ENCODE results near the gene MTR. TPM values are rescaled to one million over a fixed set of nuclear protein-coding genes. Genes with fewer than 3 reads are reported as not detected.

Gene MTR
- total and polyA plus RNA-seq, 2 donors (not counting 1 experiment from before 2014, with no cell fraction given), result 9.9 to 49.1 TPM

DNA sequence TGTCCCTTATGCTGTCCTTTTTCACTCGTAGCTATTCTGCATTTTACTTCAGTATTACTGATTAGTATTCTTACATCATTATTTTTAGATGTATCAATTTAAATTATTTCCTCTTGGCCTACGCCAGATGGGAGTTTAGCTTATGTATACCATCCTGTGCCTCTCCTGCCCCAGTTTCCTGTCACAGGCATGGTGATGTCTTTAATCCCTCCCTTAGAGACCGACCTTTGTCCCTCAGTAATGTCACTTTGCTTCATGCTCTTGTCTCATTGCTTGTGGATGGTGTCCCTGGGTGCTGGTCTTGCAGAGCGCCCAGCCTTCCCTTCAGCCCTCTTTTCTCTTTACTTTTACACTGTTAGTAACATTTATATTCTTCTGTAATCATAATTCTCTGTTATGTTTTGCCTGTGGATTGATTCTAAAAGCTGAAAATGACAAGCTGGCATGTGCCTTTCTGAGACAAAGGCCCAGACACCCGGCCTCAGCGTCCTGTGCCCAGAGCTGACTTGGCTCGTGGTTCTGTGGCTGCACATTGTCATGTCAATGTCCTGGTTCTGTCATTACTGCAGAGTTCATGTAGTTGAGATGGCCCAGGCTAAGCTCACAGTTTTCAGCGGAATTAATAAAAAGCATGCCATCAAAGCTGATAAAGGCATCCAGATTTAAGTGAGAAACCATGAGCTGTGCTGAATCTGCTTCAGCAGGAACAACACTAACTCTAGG lies 100.7 kb downstream of the MTR start:
- Mint-ChIP-seq H3K4me1 (no peaks in the 10 kb centered on the region), H3K27ac (no peak overlapping the region), H3K9me3 (ENCODE audit: insufficient read depth) (peaks cover 1% of the 10 kb centered on the region), H3K27me3 (no peaks in the 10 kb centered on the region), H3K4me3 (no peak overlapping the region)
- H3K4me3 ChIP-seq (ENCODE audit: control extremely low read depth in 1 of 5, extremely low read depth in 1 of 5, insufficient read depth in 1 of 5, low read depth in 2 of 5, low read length in 4 of 5), result no peak overlapping the region
- H3K79me2 ChIP-seq (ENCODE audit: control insufficient read depth, insufficient read depth, low read length), result no peaks in the 10 kb centered on the region
- DNase-seq (no peak), ATAC-seq (ENCODE audit: low read depth) (no peak)
- no peak overlapping the region for H2AFZ ChIP-seq (ENCODE audit: insufficient read depth, low read depth, low read length, poor library complexity, severe bottlenecking)
- ChIA-PET POLR2A (no interaction called here), CTCF (no interaction called here)
- no peak overlapping the region for H3K9ac ChIP-seq (ENCODE audit: low read length)
- no peaks in the 10 kb centered on the region for H3K27me3 ChIP-seq (replicated peaks in 1 of 4; ENCODE audit: control extremely low read depth in 1 of 4, control insufficient read depth in 3 of 4, insufficient read depth in 4 of 4, low read length in 3 of 4)
- 91% methylated on average over 4 of the region's 8 CpGs for WGBS (ENCODE audit: insufficient coverage)
- H3K27ac ChIP-seq (ENCODE audit: low read length in 2 of 2), result no peak overlapping the region
- no peaks in the 10 kb centered on the region for H4K20me1 ChIP-seq (ENCODE audit: control insufficient read depth, insufficient read depth, low read length, poor library complexity, severe bottlenecking)
- H3K4me1 ChIP-seq (ENCODE audit: control insufficient read depth in 2 of 2, insufficient read depth in 2 of 2, low read length in 2 of 2), result no peaks in the 10 kb centered on the region
- intact Hi-C loops (cut with micrococcal nuclease), result no loop called here
- H3K36me3 ChIP-seq (replicated peaks in 1 of 2; ENCODE audit: control extremely low read depth in 1 of 2, control insufficient read depth in 1 of 2, extremely low read depth in 1 of 2, insufficient read depth in 2 of 2, low read length in 1 of 2), result peaks cover 0 to 81% of the 10 kb centered on the region in 2 experiments
- TF ChIP-seq EZH2 (IDR thresholded peaks at IDR 0.05; ENCODE audit: borderline replicate concordance, insufficient read depth, low read depth, low read length, poor library complexity, severe bottlenecking), result no peak
- TF ChIP-seq, protein P1, sequence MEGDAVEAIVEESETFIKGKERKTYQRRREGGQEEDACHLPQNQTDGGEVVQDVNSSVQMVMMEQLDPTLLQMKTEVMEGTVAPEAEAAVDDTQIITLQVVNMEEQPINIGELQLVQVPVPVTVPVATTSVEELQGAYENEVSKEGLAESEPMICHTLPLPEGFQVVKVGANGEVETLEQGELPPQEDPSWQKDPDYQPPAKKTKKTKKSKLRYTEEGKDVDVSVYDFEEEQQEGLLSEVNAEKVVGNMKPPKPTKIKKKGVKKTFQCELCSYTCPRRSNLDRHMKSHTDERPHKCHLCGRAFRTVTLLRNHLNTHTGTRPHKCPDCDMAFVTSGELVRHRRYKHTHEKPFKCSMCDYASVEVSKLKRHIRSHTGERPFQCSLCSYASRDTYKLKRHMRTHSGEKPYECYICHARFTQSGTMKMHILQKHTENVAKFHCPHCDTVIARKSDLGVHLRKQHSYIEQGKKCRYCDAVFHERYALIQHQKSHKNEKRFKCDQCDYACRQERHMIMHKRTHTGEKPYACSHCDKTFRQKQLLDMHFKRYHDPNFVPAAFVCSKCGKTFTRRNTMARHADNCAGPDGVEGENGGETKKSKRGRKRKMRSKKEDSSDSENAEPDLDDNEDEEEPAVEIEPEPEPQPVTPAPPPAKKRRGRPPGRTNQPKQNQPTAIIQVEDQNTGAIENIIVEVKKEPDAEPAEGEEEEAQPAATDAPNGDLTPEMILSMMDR (IDR thresholded peaks at IDR 0.05), result no peak
- H3K9me3 ChIP-seq (ENCODE audit: control extremely low read depth in 1 of 3, control insufficient read depth in 2 of 3, insufficient read depth in 1 of 3, low read length in 2 of 3), result peaks cover 0 to 4% (median 0%) of the 10 kb centered on the region in 3 donors
- H3K4me2 ChIP-seq (replicated peaks; ENCODE audit: low read depth, low read length, poor library complexity, severe bottlenecking), result no peak overlapping the region

GRCh38 chr1:236896716-236897115 lies 101.6 kb downstream of the MTR start:
- no peak overlapping the region for H2AFZ ChIP-seq (ENCODE audit: insufficient read depth, low read depth, low read length, poor library complexity, severe bottlenecking)
- H3K9me3 ChIP-seq (ENCODE audit: control extremely low read depth in 1 of 3, control insufficient read depth in 2 of 3, insufficient read depth in 1 of 3, low read length in 2 of 3), result peaks cover 0 to 8% (median 0%) of the 10 kb centered on the region in 3 donors
- no peaks in the 10 kb centered on the region for H4K20me1 ChIP-seq (ENCODE audit: control insufficient read depth, insufficient read depth, low read length, poor library complexity, severe bottlenecking)
- no peak overlapping the region for H3K4me3 Mint-ChIP-seq
- H3K9ac ChIP-seq (ENCODE audit: low read length), result no peak overlapping the region
- no peak overlapping the region for H3K27ac ChIP-seq (ENCODE audit: low read length in 2 of 2)
- H3K36me3 ChIP-seq (replicated peaks in 1 of 2; ENCODE audit: control extremely low read depth in 1 of 2, control insufficient read depth in 1 of 2, extremely low read depth in 1 of 2, insufficient read depth in 2 of 2, low read length in 1 of 2), result peaks cover 0 to 77% of the 10 kb centered on the region in 2 experiments
- peaks cover 5% of the 10 kb centered on the region for H3K9me3 Mint-ChIP-seq (ENCODE audit: insufficient read depth)
- intact Hi-C loops (cut with micrococcal nuclease), result no loop called here
- H3K27ac Mint-ChIP-seq, result no peak overlapping the region
- no peaks in the 10 kb centered on the region for H3K27me3 Mint-ChIP-seq
- H3K4me1 ChIP-seq (ENCODE audit: control insufficient read depth in 2 of 2, insufficient read depth in 2 of 2, low read length in 2 of 2), result no peaks in the 10 kb centered on the region
- H3K4me3 ChIP-seq (ENCODE audit: control extremely low read depth in 1 of 5, extremely low read depth in 1 of 5, insufficient read depth in 1 of 5, low read depth in 2 of 5, low read length in 4 of 5), result no peak overlapping the region
- DNase-seq (no peak), ATAC-seq (ENCODE audit: low read depth) (no peak)
- ChIA-PET CTCF (no interaction called here), POLR2A (no interaction called here)
- no peak overlapping the region for H3K4me2 ChIP-seq (replicated peaks; ENCODE audit: low read depth, low read length, poor library complexity, severe bottlenecking)
- H3K4me1 Mint-ChIP-seq, result no peaks in the 10 kb centered on the region
- H3K79me2 ChIP-seq (ENCODE audit: control insufficient read depth, insufficient read depth, low read length), result no peaks in the 10 kb centered on the region
- 100% methylated on average over 2 of the region's 2 CpGs for WGBS (ENCODE audit: insufficient coverage)
- no peaks in the 10 kb centered on the region for H3K27me3 ChIP-seq (replicated peaks in 1 of 4; ENCODE audit: control extremely low read depth in 1 of 4, control insufficient read depth in 3 of 4, insufficient read depth in 4 of 4, low read length in 3 of 4)
- TF ChIP-seq, protein P1 (IDR thresholded peaks at IDR 0.05), result no peak
- TF ChIP-seq EZH2 (IDR thresholded peaks at IDR 0.05; ENCODE audit: borderline replicate concordance, insufficient read depth, low read depth, low read length, poor library complexity, severe bottlenecking), result no peak
